Esophagus squamous epithelium (tissue), 4 donors: ENCODE data around the gene SLC6A7.

Experiments
- POLR2A ChIP-seq, 4 donors: fragments of 450-650 bp; IDR thresholded peaks; one replicate each; pipeline ENCODE4 v1.6.1; 2017; ENCODE audit warnings: antibody characterized with exemption in 4 of 4, mild to moderate bottlenecking in 4 of 4, moderate library complexity in 3 of 4
- TF ChIP-seq, protein P1 (sequence below), 6 experiments: fragments of 450-650 bp in 4 of 6; fragments of 200-600 bp in 2 of 6; sonication (generic) in 2 of 6; IDR thresholded peaks; one replicate each; pipeline ENCODE4 v1.5.1; 2016 to 2019; ENCODE audit warnings: antibody characterized with exemption in 6 of 6, mild to moderate bottlenecking in 4 of 6, moderate library complexity in 4 of 6

DNA sequence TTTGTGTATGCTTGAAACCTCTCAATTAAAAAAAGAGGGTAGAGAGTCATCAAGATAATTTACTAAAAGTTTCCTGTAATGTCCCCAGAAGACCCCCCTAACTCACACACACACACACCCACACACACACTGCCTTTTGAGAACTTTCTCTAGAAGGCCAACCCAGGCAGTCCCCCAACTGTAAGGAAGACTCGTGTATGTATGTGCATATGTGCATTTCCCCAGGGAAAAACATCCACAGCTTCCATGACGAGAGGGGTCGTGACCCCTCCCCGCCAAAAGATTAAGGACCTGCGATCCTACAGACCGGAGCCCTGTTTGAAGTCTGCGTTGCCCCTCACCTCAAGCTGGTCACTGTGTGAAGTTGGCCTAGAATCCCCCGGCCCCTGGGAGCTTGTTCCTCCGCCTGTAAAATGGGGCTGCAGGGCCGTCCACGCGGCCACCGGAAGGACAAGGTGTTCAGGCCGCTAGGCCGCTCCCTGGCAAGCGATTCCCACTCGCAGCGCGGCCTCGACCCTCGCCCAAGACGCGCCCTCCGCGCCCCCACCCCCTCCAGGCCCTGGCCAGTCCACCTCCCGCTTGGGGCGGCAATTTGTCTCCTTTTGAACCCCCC, 23.7 kb upstream of the SLC6A7 start:
- TF ChIP-seq, protein P1, sequence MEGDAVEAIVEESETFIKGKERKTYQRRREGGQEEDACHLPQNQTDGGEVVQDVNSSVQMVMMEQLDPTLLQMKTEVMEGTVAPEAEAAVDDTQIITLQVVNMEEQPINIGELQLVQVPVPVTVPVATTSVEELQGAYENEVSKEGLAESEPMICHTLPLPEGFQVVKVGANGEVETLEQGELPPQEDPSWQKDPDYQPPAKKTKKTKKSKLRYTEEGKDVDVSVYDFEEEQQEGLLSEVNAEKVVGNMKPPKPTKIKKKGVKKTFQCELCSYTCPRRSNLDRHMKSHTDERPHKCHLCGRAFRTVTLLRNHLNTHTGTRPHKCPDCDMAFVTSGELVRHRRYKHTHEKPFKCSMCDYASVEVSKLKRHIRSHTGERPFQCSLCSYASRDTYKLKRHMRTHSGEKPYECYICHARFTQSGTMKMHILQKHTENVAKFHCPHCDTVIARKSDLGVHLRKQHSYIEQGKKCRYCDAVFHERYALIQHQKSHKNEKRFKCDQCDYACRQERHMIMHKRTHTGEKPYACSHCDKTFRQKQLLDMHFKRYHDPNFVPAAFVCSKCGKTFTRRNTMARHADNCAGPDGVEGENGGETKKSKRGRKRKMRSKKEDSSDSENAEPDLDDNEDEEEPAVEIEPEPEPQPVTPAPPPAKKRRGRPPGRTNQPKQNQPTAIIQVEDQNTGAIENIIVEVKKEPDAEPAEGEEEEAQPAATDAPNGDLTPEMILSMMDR (IDR thresholded peaks at IDR 0.05) = no peak
- TF ChIP-seq POLR2A (IDR thresholded peaks at IDR 0.05) = no peak
